IPS-NIHi11 (cell line): ENCODE results near the gene BPTF.
"Not testable (repeated sequence)": the region's sequence is repeated elsewhere in the genome, so short reads cannot be mapped to it uniquely, and the experiment has no call there.

Experiments used
- DNase-seq: peaks from one replicate; pipeline ENCODE4 v3.0.0; 2012; ENCODE audit warnings: mixed read lengths, low spot score

The BPTF gene

GRCh38 chr17:67980456-67980855 lies 155.2 kb downstream of the BPTF start:
- no peak for DNase-seq

- not testable (repeated sequence) for DNase-seq
Measured at GRCh38 chr17:67980883-67981282, 155.6 kb downstream of the BPTF start.

GRCh38 chr17:67982034-67982640 lies 156.8 kb downstream of the BPTF start:
- DNase-seq, result no peak

- no peak for DNase-seq
Measured at GRCh38 chr17:67982686-67983382, 157.5 kb downstream of the BPTF start.

DNA sequence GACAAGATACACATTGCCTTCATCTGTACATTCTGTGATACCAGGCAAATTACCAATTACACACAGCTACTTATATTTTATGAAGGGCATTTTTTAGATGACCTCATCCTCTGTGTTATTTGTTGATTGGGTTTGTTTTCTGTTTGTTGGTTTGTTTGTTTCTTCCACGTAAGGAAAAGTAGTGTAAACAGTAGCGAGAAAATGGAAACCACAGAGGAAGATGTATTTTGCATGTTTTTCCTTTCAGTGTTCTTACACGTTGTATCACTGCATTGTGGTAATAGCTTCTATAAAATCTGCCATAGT lies 158.0 kb downstream of the BPTF start:
- DNase-seq, result no peak

GRCh38 chr17:67990909-67991308 lies 165.6 kb downstream of the BPTF start:
- no peak for DNase-seq

DNA sequence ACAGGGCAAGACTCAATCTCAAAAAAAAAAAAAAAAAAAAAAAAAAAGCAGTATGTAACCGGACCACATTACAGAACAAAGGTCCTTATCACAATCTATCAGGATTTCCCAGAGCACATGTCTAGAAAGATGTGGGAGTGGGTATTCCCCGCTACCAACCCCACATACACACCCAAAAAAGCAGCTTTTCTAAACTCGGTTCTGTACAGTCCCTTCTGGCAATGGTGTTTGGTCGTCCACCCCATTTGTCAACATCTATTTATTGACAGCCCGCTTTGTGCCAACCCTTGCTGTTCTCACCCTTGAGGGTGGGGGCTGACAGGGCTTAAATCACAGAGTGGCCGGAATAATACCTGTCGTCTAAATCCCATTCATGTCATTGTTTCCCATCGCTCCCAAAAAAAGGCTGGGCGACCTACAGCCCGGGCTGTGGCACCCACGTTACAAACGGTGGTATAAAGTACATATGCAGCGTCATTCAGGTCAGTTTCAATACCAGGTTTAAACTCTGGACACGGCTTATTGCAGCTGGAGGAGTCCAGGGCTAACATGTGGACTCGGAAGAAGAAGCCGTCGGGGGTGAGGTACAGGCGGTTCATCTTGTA lies 167.3 kb downstream of the BPTF start:
- DNase-seq, result no peak

DNA sequence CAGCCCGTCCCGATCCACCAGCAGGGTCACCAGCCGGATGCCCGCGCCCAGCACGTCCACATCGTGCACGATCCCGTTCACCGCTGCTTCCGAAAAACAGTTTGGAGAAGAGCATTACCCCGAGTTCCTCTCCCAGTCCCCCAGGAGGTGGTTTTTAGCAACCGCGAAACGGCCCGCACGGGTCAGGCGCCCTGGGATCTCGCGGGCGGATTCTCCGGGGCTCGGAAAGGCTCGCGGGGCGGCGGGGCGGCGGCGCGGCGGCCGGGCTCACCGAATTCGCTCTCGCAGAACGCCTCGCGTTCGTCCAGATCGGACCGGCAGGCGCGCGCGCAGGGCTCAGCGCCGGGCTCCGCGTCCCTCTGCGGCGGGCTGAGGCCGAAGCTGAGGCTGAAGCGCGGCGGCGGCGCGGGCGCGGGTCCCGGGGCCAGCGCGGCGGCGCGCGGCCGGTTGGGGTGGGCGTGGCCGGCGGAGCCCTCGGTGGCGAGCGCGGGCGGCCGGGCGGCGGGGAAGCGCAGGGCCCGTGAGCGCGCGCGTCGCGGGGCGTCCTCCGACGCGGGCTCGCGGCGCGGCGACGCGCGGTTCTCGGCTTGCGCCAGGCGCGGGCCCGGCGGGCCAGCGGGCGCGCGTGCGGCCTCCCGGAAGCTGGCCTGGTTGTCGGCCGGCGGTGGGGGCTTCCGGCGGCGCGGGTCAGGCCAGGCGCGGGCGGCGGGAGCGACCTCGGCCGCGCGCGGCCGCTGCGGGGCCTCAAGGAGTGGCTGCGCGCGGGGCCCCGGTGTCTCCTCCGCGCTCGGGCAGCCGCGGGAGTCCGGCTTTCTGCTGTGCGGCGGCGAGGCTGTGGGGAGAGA lies 168.1 kb downstream of the BPTF start:
- DNase-seq, result peak; percentile 91

DNA sequence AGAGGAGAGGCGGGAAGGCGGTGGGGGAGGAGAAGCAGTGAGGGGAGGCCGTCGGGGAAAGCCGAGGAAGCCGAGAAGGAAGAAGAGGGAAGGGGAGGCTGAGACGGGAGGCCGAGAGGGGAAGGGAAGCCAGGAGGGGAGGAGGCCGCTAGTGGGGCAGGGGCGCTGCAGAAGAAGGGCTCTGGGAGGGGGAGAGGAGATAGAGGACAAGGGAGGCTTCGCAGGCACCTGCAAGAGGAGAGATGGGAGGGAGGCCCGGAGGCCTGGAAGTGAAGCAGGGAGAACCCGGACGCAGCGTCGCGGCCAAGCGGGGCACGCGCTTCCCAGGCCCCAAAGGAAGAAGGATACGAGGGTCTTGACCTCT lies 168.7 kb downstream of the BPTF start:
- DNase-seq, result peak; percentile 31

GRCh38 chr17:67994817-67995569 lies 169.7 kb downstream of the BPTF start:
- DNase-seq, result no peak

GRCh38 chr17:67995570-67996263 lies 170.4 kb downstream of the BPTF start:
- DNase-seq, result peak; percentile 53

- not testable (repeated sequence) for DNase-seq
Measured at GRCh38 chr17:67996301-67997171, 171.2 kb downstream of the BPTF start, which contains the start of gene C17orf58. Gene C17orf58 (minus strand): TSS chr17:67996469. CDS start chr17:67996198, 271 bp downstream.

- no peak for DNase-seq
Measured at GRCh38 chr17:67998466-67998865, 173.2 kb downstream of the BPTF start.

DNA sequence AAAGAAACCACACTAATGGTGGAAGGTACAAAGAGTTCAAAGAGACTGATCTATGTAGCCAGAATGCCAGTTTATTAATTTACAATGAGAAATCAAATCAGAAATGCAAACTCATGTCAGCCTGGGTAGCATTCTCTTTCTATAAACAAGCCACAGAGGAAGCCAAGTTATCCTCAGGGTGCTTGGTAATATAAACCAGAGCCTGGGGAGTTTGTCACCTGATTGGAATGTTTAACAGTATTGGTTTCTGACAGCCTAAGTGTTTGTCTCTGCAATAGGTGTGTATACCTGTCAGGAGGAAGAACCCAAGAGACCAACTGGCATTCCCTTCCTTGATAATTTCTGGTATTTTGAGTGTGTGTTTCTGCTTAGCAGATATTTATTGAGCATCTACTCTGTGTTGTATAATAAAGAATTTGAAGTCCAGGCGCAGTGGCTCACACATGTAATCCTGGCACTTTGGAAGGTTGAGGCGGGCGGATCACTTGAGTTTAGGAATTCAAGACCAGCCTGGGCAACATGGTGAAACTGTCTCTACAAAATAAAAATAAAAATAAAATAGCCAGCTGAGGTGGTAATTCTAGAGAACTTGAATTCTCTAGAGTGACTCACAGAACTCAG lies 174.1 kb downstream of the BPTF start:
- DNase-seq, result peak; percentile 10

- no peak for DNase-seq
Measured at GRCh38 chr17:68004201-68004600, 178.9 kb downstream of the BPTF start.

DNA sequence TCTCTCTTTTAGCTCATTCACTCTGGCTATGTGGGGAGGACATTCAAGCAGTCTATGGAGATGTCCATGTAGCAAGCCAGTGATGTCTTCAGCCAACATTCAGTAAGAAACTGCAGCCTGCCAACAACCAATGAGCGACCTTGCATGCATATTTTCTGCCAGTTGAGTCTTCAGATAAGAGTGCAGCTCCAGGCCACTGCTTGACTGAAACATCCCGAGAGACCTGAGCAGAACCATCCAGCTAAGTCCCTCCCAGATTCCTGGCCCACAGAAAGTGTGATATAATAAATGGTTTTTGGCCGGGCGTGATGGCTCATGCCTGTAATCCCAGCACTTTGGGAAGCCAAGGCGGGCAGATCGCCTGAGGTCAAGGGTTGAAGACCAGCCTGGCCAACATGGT lies 181.5 kb downstream of the BPTF start:
- DNase-seq, result no peak

DNA sequence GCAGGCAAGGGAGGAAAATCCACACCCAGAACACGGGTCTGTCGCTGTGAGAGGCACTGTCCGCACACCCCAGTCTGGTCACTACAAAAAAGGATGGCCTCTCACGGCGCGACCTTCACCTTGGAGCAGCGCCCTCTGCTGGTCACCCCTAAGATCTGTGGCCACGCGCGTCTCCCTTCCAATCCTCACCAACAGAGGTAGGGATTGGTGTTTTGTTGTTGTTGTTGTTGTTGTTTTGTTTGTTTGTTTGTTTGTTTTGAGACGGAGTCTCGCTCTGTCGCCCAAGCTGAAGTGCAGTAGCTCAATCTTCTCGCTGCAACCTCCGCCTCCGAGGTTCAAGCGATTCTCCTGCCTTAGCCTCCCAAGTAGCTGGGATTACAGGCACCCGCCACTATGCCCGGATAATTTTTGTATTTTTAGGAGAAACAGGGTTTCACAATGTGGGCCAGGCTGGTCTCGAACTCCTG lies 185.9 kb downstream of the BPTF start:
- DNase-seq, result peak; percentile 70

GRCh38 chr17:68013385-68013784 lies 188.1 kb downstream of the BPTF start:
- DNase-seq, result no peak

GRCh38 chr17:68015081-68015723 lies 189.9 kb downstream of the BPTF start:
- DNase-seq, result no peak
